NCI-H2107 treated with DMSO at 0.1 percent for 48 hours (cell line): ENCODE results near the gene DIAPH1.

Source experiments
- DNase-seq: peaks from one replicate; lab custom pipeline; 2025; ENCODE audit not compliant: unreplicated experiment; lab: John Stamatoyannopoulos, UW

DIAPH1 gene

GRCh38 chr5:141565826-141566570, 52.8 kb downstream of the DIAPH1 start:
- no peak for DNase-seq

GRCh38 chr5:141564216-141564692, 54.5 kb downstream of the DIAPH1 start:
- peak; percentile 89 for DNase-seq

GRCh38 chr5:141560725-141561483, 57.9 kb downstream of the DIAPH1 start:
- peak; percentile 92 for DNase-seq

GRCh38 chr5:141560151-141560550, 58.6 kb downstream of the DIAPH1 start:
- DNase-seq: peak; percentile 75

- no peak for DNase-seq
These were observed 59.3 kb downstream of the DIAPH1 start for GRCh38 chr5:141559461-141559860.

GRCh38 chr5:141558150-141558549, 60.6 kb downstream of the DIAPH1 start:
- DNase-seq: no peak

GRCh38 chr5:141557681-141558136, 61.1 kb downstream of the DIAPH1 start:
- peak; percentile 92 for DNase-seq

- no peak for DNase-seq
These were observed 70.9 kb downstream of the DIAPH1 start for GRCh38 chr5:141547921-141548320.

- no peak for DNase-seq
These were observed 71.3 kb downstream of the DIAPH1 start for GRCh38 chr5:141547488-141547887.

GRCh38 chr5:141543053-141543452, 75.7 kb downstream of the DIAPH1 start:
- DNase-seq: no peak

GRCh38 chr5:141534492-141535213, 84.1 kb downstream of the DIAPH1 start:
- no peak for DNase-seq

GRCh38 chr5:141533897-141534296, 84.9 kb downstream of the DIAPH1 start:
- DNase-seq: no peak

GRCh38 chr5:141532726-141533125, 86.1 kb downstream of the DIAPH1 start:
- no peak for DNase-seq

- DNase-seq: no peak
These were observed 88.9 kb downstream of the DIAPH1 start for GRCh38 chr5:141529873-141530272.

GRCh38 chr5:141529002-141529401, 89.8 kb downstream of the DIAPH1 start:
- no peak for DNase-seq

- DNase-seq: no peak
These were observed 90.4 kb downstream of the DIAPH1 start for GRCh38 chr5:141528291-141528984.

- DNase-seq: no peak
These were observed 91.4 kb downstream of the DIAPH1 start for GRCh38 chr5:141527426-141527825.

GRCh38 chr5:141525653-141526052, 93.1 kb downstream of the DIAPH1 start:
- no peak for DNase-seq

- DNase-seq: peak; percentile 52
These were observed 93.9 kb downstream of the DIAPH1 start for GRCh38 chr5:141524604-141525597.

GRCh38 chr5:141523991-141524390, 94.8 kb downstream of the DIAPH1 start:
- DNase-seq: no peak
